Measurements from ENCODE around the gene RPS6KB1. TPM values are rescaled to one million over a fixed set of nuclear protein-coding genes. Genes with fewer than 3 reads are reported as not detected.

Gene RPS6KB1
- total and polyA plus RNA-seq, 11 donors = 7.8 to 29.4 (median 22.7) TPM

DNA sequence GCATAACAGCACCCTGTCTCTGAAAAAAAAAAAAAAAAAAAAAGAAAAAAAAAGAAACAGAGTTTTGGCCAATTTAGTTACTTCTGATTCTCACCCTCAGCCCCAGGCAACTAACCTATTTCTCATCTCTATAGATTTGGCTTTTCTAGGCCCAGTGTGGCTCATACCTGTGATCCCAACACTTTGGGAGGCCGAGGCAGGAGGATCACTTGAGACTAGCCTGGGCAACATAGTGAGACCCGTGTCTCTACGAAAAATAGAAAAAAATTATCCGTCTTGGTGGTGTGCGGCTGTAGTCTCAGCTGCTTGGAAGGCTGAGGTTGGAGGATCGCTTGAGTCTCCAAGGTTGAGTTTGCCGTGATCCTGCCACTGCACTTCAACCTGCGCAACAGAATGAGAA, 8.7 kb downstream of the RPS6KB1 start:
- intact Hi-C loops (cut with DNase I) = loop anchor here in 1 of 10 donors (10.0 kb wide), 1 partner anchor 63 kb away; the partner anchor contains the start of gene RNFT1
- Histone ChIP-seq H3K27ac (no peak overlapping the region), H3K4me1 (peaks cover 0 to 15% (median 1%) of the 10 kb centered on the region in 12 donors), H3K9me3 (no peaks in the 10 kb centered on the region), H3K4me3 (no peak overlapping the region), H3K27me3 (no peaks in the 10 kb centered on the region), H3K36me3 (peaks cover 0 to 10% (median 0%) of the 10 kb centered on the region in 9 donors)
- DNase-seq = no peak
- 92 to 98% (median 96%) methylated on average over 8 of the region's 8 CpGs for WGBS, 4 donors
- no peak for ATAC-seq
- TF ChIP-seq, protein P1, sequence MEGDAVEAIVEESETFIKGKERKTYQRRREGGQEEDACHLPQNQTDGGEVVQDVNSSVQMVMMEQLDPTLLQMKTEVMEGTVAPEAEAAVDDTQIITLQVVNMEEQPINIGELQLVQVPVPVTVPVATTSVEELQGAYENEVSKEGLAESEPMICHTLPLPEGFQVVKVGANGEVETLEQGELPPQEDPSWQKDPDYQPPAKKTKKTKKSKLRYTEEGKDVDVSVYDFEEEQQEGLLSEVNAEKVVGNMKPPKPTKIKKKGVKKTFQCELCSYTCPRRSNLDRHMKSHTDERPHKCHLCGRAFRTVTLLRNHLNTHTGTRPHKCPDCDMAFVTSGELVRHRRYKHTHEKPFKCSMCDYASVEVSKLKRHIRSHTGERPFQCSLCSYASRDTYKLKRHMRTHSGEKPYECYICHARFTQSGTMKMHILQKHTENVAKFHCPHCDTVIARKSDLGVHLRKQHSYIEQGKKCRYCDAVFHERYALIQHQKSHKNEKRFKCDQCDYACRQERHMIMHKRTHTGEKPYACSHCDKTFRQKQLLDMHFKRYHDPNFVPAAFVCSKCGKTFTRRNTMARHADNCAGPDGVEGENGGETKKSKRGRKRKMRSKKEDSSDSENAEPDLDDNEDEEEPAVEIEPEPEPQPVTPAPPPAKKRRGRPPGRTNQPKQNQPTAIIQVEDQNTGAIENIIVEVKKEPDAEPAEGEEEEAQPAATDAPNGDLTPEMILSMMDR (IDR thresholded peaks at IDR 0.05) = no peak
- TF ChIP-seq POLR2A (IDR thresholded peaks at IDR 0.05) = no peak

DNA sequence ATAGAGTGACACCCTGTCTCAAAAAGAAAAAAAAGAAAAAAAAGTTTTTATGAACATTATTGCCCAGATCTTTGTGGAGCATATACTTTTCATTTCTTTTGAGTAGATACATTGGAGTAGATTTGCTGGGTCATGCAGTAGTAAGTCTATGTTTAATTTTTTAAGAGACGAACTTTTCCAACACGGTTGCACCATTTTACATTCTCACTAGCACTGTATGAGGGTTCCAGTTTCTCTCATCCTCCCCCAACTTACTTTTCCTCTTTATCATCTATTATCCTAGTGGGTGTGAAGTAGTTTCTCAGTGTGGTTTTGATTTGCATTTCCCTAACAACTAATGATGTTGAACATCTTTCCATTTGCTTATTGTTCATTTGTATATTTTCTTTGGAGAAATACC, 10.5 kb downstream of the RPS6KB1 start:
- WGBS, 4 donors = 86 to 90% (median 88%) methylated on average over 2 of the region's 2 CpGs
- Histone ChIP-seq H3K4me3 (no peak overlapping the region), H3K27ac (no peak overlapping the region), H3K36me3 (peaks cover 0 to 21% (median 5%) of the 10 kb centered on the region in 9 donors), H3K9me3 (no peaks in the 10 kb centered on the region), H3K4me1 (peaks cover 0 to 13% (median 0%) of the 10 kb centered on the region in 12 donors), H3K27me3 (no peaks in the 10 kb centered on the region)
- no peak for ATAC-seq
- DNase-seq = no peak
- TF ChIP-seq POLR2A (IDR thresholded peaks at IDR 0.05) = no peak
- TF ChIP-seq, protein P1 (IDR thresholded peaks at IDR 0.05) = no peak
- intact Hi-C loops (cut with DNase I) = loop anchor here in 1 of 10 donors (10.0 kb wide), 1 partner anchor 61 kb away; the partner anchor contains the start of gene RNFT1

DNA sequence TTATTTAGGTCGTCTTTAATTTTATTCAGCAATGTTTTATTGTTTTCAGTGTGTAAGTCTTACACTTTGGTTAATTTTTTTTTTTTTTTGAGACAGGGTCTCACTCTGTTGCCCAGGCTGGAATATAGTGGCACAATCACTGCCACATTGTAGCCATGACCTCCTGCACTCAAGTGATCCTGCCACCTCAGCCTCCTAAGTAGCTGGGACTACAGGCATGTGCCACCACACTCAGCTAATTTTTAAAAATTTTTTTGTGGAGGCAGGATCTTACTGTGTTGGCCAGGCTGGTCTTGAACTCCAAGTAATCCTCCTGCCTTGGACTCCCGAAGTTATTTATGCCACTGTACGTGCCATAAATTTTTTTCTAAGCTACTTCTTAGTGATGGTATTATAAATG, 14.5 kb downstream of the RPS6KB1 start:
- ATAC-seq = no peak
- H3K27ac ChIP-seq = no peak overlapping the region
- peaks cover 0 to 34% (median 21%) of the 10 kb centered on the region in 9 donors for H3K36me3 ChIP-seq
- no peaks in the 10 kb centered on the region for H3K4me1 ChIP-seq
- H3K4me3 ChIP-seq = no peak overlapping the region
- no peaks in the 10 kb centered on the region for H3K27me3 ChIP-seq
- no peaks in the 10 kb centered on the region for H3K9me3 ChIP-seq
- WGBS, 4 donors = 90 to 96% (median 95%) methylated on average over 3 of the region's 3 CpGs
- TF ChIP-seq POLR2A (IDR thresholded peaks at IDR 0.05) = no peak
- TF ChIP-seq, protein P1 (IDR thresholded peaks at IDR 0.05) = no peak
- intact Hi-C loops (cut with DNase I) = loop anchor here in 1 of 10 donors (10.0 kb wide), 1 partner anchor 57 kb away; the partner anchor contains the start of gene RNFT1
- DNase-seq = no peak

DNA sequence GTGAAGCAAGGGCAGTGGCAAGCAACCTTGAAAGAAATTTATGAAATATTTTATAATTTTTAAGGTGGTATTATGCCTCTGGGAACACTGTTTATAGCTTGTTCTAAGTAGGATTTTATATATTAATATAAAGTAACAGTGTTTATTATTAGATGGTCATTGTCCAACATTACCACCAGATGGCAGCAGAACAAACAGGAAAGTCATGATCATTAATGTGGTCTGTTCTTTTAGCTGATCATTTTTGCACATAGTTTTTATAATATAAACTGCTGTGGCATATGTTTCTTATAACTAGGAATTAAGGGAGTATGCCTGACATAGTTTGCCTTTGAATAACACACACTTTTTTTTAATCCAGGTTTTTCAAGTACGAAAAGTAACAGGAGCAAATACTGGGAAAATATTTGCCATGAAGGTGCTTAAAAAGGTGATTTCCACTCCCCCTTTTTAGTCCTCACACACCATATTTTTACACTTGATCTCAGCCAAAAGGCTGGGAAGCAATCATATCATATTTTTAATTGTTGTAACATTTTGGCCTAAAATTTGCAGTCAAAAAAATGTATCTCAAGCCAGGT, 21.4 kb downstream of the RPS6KB1 start:
- 77 to 91% (median 86%) methylated on average over 1 of the region's 1 CpG for WGBS, 4 donors
- ATAC-seq = peak in 1 of 4 donors; percentile 46
- H3K4me1 ChIP-seq = no peaks in the 10 kb centered on the region
- DNase-seq = no peak
- H3K4me3 ChIP-seq = no peak overlapping the region
- no peaks in the 10 kb centered on the region for H3K27me3 ChIP-seq
- no peaks in the 10 kb centered on the region for H3K9me3 ChIP-seq
- H3K27ac ChIP-seq = no peak overlapping the region
- intact Hi-C loops (cut with DNase I) = loop anchor here in 6 of 10 donors (5.0 to 10.0 kb wide), 3 partner anchors 50 to 123 kb away; partner anchors contain the start of gene RNFT1 (in 1 of the 6)
- no peak for TF ChIP-seq POLR2A (IDR thresholded peaks at IDR 0.05)
- TF ChIP-seq, protein P1 (IDR thresholded peaks at IDR 0.05) = peak; percentile 48 to 75 (median 68)
- peaks cover 2 to 90% (median 81%) of the 10 kb centered on the region in 9 donors for H3K36me3 ChIP-seq
